Fibroblast of the aortic adventitia (primary cell): ENCODE results near the gene RNF149. TPM values are rescaled to one million over a fixed set of nuclear protein-coding genes. Genes with fewer than 3 reads are reported as not detected.

ENCODE experiments used
- DNase-seq: peaks from one replicate; pipeline ENCODE4 v3.0.0-alpha.2; 2010; ENCODE audit warnings: low read depth
- H3K4me3 ChIP-seq: 2 replicates; pipeline ENCODE4 v1.5.1; 2011; ENCODE audit warnings: low read depth, mild to moderate bottlenecking, control low read depth, low read length, moderate library complexity
- total RNA-seq: library from RNA; depleted of rRNA; stranded (reverse); fragments of >200 nt; gene quantifications from 2 replicates; pipeline ENCODE4 v1.2.3, GENCODE V29; 2012; ENCODE audit warnings: low replicate concordance
- TF ChIP-seq, protein P1 (sequence below): IDR thresholded peaks from 2 replicates; pipeline ENCODE4 v1.5.1; 2011; ENCODE audit warnings: mild to moderate bottlenecking, low read length, control low read depth, inconsistent platforms; ENCODE audit not compliant: insufficient read depth

The RNF149 gene
- total RNA-seq, 1 donor: 50.7 TPM

DNA sequence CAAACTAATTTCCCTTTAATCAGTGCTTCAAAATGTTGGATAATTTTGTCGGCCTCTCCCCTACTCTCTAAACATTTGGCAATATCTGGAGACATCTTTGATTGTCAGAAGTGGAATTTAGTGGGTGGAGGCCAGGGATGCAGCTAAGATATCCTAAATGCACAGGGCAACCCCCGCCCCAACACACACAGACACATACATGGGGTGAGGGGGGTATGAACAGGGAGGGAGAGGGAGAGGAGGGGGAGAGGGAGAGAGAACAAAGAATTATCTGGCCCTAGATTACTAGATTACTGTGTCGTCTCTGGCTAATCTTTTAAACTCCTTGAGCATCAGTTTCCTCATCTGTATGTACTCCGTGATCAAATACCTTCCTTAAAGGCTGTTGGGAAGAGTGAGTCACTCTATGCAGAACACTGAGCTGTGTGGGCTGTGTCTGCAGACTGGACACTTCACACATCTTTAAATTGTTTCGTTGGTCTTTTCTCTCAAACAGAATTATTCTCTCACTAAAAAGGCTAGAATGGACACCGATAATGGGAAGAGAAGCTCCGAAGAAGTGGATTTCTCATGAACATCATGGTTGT, 2.9 kb downstream of the RNF149 start:
- H3K4me3 ChIP-seq: peak overlapping the region; percentile 88
- DNase-seq: peak; percentile 58
- TF ChIP-seq, protein P1, sequence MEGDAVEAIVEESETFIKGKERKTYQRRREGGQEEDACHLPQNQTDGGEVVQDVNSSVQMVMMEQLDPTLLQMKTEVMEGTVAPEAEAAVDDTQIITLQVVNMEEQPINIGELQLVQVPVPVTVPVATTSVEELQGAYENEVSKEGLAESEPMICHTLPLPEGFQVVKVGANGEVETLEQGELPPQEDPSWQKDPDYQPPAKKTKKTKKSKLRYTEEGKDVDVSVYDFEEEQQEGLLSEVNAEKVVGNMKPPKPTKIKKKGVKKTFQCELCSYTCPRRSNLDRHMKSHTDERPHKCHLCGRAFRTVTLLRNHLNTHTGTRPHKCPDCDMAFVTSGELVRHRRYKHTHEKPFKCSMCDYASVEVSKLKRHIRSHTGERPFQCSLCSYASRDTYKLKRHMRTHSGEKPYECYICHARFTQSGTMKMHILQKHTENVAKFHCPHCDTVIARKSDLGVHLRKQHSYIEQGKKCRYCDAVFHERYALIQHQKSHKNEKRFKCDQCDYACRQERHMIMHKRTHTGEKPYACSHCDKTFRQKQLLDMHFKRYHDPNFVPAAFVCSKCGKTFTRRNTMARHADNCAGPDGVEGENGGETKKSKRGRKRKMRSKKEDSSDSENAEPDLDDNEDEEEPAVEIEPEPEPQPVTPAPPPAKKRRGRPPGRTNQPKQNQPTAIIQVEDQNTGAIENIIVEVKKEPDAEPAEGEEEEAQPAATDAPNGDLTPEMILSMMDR: no peak

DNA sequence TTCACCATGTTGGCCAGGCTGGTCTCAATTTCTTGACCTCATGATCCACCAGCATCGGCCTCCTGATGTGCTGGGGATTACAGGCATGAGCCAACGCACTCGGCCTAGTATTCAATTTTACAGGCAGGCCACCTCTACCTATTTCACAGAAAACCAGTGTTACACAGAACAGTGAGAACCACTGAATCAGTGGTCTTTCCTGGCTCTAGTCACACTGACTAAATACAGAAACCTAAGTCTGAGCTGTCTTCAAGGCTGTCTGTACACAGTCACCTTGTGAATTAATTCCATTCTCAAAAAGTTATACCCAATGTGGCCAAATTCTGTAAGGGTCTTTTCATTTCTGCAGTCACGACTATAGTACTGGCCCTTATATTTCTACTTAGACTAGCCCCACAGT, 3.5 kb downstream of the RNF149 start:
- TF ChIP-seq, protein P1: no peak
- H3K4me3 ChIP-seq: no peak overlapping the region

DNA sequence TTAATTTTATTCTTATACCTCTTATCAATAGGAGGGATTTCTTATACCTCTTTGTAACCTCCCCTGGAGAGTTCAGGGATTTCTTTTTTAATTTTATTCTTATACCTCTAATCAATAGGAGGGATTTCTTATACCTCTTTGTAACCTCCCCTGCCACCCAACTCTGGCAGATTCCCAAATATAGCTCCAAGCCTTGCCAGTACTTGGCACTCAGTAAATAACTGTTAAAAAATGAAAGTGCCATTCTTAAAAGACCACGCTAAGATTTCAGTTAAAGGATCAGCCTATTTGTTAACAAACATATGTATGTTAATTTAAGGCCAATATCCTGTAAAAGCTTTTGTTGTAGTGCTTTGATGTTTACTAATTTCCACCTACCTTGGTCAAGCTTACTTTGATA, 4.8 kb downstream of the RNF149 start:
- TF ChIP-seq, protein P1: no peak
- no peak for DNase-seq
- H3K4me3 ChIP-seq: no peak overlapping the region

More for the DNA sequence above, 3.5 kb downstream of the RNF149 start:
- no peak for DNase-seq

DNA sequence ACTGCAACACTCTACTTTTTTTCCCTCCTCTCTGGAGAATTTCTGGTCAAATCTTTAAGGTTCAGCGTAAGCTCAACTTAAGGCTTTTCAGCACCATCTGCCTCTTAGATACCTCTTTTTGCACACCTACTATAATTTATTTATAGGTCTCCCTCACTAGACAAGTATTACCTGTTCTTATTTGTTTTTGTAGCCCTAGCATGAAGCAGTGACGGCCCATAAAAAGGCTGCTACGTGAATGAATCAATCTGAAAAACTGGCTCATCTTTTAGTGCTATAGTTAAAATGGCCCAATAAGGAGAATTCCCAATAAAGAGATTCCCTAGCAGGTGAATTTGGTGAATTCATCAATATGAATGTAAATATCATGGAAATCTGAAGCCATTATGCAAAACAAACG, 6.5 kb downstream of the RNF149 start:
- DNase-seq: no peak
- TF ChIP-seq, protein P1: no peak
- H3K4me3 ChIP-seq: no peak overlapping the region

DNA sequence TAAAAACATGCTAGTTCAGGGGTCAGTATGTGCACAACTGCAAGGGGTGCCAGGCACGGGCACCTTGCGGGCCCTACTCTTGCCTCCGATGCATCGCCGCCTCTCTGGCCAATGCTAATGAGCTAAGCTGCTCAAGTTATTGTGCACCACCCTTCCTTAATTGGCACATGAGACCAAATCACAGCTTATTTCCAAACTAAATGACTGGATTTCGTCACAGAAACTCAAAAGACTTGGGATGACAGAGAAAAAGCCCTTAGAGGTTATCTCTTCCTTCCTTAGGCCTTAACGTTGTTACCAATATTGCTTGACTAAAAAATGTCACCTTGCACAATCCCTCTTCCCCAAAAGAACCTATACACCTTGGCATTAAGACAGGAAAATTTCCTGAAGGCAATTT, 7.7 kb downstream of the RNF149 start:
- no peak for DNase-seq
- TF ChIP-seq, protein P1: no peak
- no peak overlapping the region for H3K4me3 ChIP-seq

DNA sequence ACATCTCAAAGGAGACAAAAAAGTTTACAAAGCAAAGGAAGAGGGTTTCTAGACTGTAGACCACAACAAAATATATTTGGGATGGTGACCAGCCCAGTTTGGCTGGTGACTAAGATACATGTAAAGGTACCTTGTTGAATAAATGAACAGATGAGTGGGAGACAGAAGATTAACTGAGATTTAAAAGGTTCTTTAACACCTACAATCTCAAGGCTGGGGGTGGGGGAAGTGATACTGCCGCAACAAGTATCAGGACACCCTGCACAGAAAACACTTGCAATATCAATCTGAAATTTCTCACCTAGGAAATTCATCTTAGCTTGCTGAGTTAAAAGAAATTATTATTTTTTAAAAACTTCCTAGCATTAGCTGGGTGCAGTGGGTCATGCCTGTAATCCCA, 8.3 kb downstream of the RNF149 start:
- no peak overlapping the region for H3K4me3 ChIP-seq
- TF ChIP-seq, protein P1: no peak

DNA sequence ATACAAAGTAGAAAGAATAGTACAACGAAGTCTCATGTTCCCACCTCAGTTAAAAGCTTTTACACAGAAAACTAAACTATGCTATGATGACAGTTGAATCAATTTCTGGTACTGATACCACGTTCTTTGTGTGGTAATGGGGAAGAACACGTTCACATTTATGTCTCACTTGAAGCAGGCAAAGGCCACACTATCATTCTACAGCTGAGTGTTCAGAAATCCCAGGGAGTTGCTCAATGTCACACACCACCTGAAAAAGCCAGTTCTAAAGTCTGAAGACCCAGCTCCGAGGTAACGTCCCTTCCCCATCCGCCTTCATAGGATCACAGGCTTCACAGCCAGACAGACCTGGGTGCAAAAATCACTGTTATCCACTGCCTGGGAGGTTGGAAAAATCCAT, 8.9 kb downstream of the RNF149 start:
- TF ChIP-seq, protein P1: no peak
- DNase-seq: no peak

More for the DNA sequence above, 8.3 kb downstream of the RNF149 start:
- DNase-seq: no peak

More for the DNA sequence above, 8.9 kb downstream of the RNF149 start:
- H3K4me3 ChIP-seq: no peak overlapping the region
